ENCODE data around the gene ARG2. TPM values are rescaled to one million over a fixed set of nuclear protein-coding genes. Genes with fewer than 3 reads are reported as not detected.

The ARG2 gene
- polyA plus RNA-seq, 1 donor from 2014 or later: 204 TPM

- Histone ChIP-seq H3K9me2 (ENCODE audit: insufficient read depth, low read length) (no peaks in the 10 kb centered on the region), H3K79me2 (replicated peaks; ENCODE audit: insufficient read depth, low read length) (no peaks in the 10 kb centered on the region), H3F3A (ENCODE audit: insufficient read depth, low read length, poor library complexity, severe bottlenecking) (no peaks in the 10 kb centered on the region), H3K4me3 (ENCODE audit: low read length) (no peak overlapping the region), H3K27me3 (ENCODE audit: insufficient read depth, low read depth, low read length) (no peaks in the 10 kb centered on the region), H3K4me2 (ENCODE audit: low read length) (no peak overlapping the region), H3K36me3 (ENCODE audit: insufficient read depth, low read length) (peaks cover 13% of the 10 kb centered on the region), H3K9ac (ENCODE audit: low read length) (no peak overlapping the region), H3K27ac (ENCODE audit: low read length) (no peak overlapping the region), H4K20me1 (ENCODE audit: insufficient read depth) (no peaks in the 10 kb centered on the region), H3K9me3 (ENCODE audit: low read length) (no peaks in the 10 kb centered on the region), H2AFZ (ENCODE audit: low read depth, low read length) (no peak overlapping the region)
- no peak for TF ChIP-seq EZH2 (IDR thresholded peaks at IDR 0.05; ENCODE audit: borderline replicate concordance, insufficient read depth, low read length, poor library complexity, severe bottlenecking)
- TF ChIP-seq CTCF (IDR thresholded peaks at IDR 0.05; ENCODE audit: poor library complexity, severe bottlenecking): no peak
- no peak for TF ChIP-seq REST (IDR thresholded peaks at IDR 0.05; ENCODE audit: borderline replicate concordance)
- TF ChIP-seq SMC3 (conservative IDR thresholded peaks at IDR 0.05; ENCODE audit: poor library complexity): no peak
- TF ChIP-seq RAD21 (conservative IDR thresholded peaks at IDR 0.05): no peak
- TF ChIP-seq TAF1 (IDR thresholded peaks at IDR 0.05; ENCODE audit: low read depth): no peak
- TF ChIP-seq EP300 (conservative IDR thresholded peaks at IDR 0.05; ENCODE audit: poor library complexity, severe bottlenecking): no peak
- no peak for TF ChIP-seq POLR2AphosphoS5 (IDR thresholded peaks at IDR 0.05)
These were observed 40.7 kb upstream of the ARG2 start for GRCh38 chr14:67579040-67579439.

GRCh38 chr14:67579636-67580035, 40.1 kb upstream of the ARG2 start:
- H3K27ac ChIP-seq (ENCODE audit: low read length): no peak overlapping the region
- no peaks in the 10 kb centered on the region for H3K9me2 ChIP-seq (ENCODE audit: insufficient read depth, low read length)
- H3F3A ChIP-seq (ENCODE audit: insufficient read depth, low read length, poor library complexity, severe bottlenecking): no peaks in the 10 kb centered on the region
- H3K79me2 ChIP-seq (replicated peaks; ENCODE audit: insufficient read depth, low read length): no peaks in the 10 kb centered on the region
- peaks cover 13% of the 10 kb centered on the region for H3K36me3 ChIP-seq (ENCODE audit: insufficient read depth, low read length)
- no peak overlapping the region for H3K4me2 ChIP-seq (ENCODE audit: low read length)
- H3K4me3 ChIP-seq (ENCODE audit: low read length): no peak overlapping the region
- H2AFZ ChIP-seq (ENCODE audit: low read depth, low read length): no peak overlapping the region
- TF ChIP-seq EP300 (conservative IDR thresholded peaks at IDR 0.05; ENCODE audit: poor library complexity, severe bottlenecking) (no peak), CTCF (IDR thresholded peaks at IDR 0.05; ENCODE audit: poor library complexity, severe bottlenecking) (no peak), EZH2 (IDR thresholded peaks at IDR 0.05; ENCODE audit: borderline replicate concordance, insufficient read depth, low read length, poor library complexity, severe bottlenecking) (no peak), TAF1 (IDR thresholded peaks at IDR 0.05; ENCODE audit: low read depth) (no peak), REST (IDR thresholded peaks at IDR 0.05; ENCODE audit: borderline replicate concordance) (no peak)
- H3K9ac ChIP-seq (ENCODE audit: low read length): no peak overlapping the region
- H4K20me1 ChIP-seq (ENCODE audit: insufficient read depth): no peaks in the 10 kb centered on the region
- no peaks in the 10 kb centered on the region for H3K27me3 ChIP-seq (ENCODE audit: insufficient read depth, low read depth, low read length)
- H3K9me3 ChIP-seq (ENCODE audit: low read length): no peaks in the 10 kb centered on the region

Measured in neural cell (in vitro differentiated cells).